Right kidney (tissue), 1 donor: ENCODE data around the gene ANO7.

ENCODE experiments used
- DNase-seq: peaks from one replicate; pipeline ENCODE4 v3.0.0-alpha.2; 2016

ANO7 gene

GRCh38 chr2:241228081-241228859, 39.8 kb downstream of the ANO7 start:
- DNase-seq: no peak

GRCh38 chr2:241228860-241229516, 40.5 kb downstream of the ANO7 start:
- DNase-seq: no peak

- DNase-seq: no peak
These were observed 41.3 kb downstream of the ANO7 start for GRCh38 chr2:241229563-241230401.

GRCh38 chr2:241230435-241230834, 42.0 kb downstream of the ANO7 start:
- DNase-seq: no peak

- DNase-seq: no peak
These were observed 44.5 kb downstream of the ANO7 start for GRCh38 chr2:241232736-241233575.

- DNase-seq: no peak
These were observed 45.8 kb downstream of the ANO7 start for GRCh38 chr2:241234066-241234790.

GRCh38 chr2:241234962-241235740, 46.7 kb downstream of the ANO7 start:
- DNase-seq: no peak

- no peak for DNase-seq
These were observed 47.5 kb downstream of the ANO7 start for GRCh38 chr2:241235859-241236593.

- DNase-seq: no peak
These were observed 48.6 kb downstream of the ANO7 start for GRCh38 chr2:241237047-241237446.

GRCh38 chr2:241237949-241238371, 49.5 kb downstream of the ANO7 start:
- no peak for DNase-seq

- no peak for DNase-seq
These were observed 50.3 kb downstream of the ANO7 start for GRCh38 chr2:241238693-241239198.

- DNase-seq: no peak
These were observed 51.2 kb downstream of the ANO7 start for GRCh38 chr2:241239552-241240202.

GRCh38 chr2:241240320-241241004, 52.0 kb downstream of the ANO7 start:
- no peak for DNase-seq

GRCh38 chr2:241241669-241242068, 53.2 kb downstream of the ANO7 start:
- no peak for DNase-seq

GRCh38 chr2:241242306-241242705, 53.8 kb downstream of the ANO7 start:
- DNase-seq: no peak

- no peak for DNase-seq
These were observed 55.9 kb downstream of the ANO7 start for GRCh38 chr2:241244368-241244767.

- no peak for DNase-seq
These were observed 59.8 kb downstream of the ANO7 start for GRCh38 chr2:241248289-241248688.

- DNase-seq: no peak
These were observed 60.4 kb downstream of the ANO7 start for GRCh38 chr2:241248897-241249296.
